OCI-LY3 (cell line): ENCODE results near the gene PTCD2.

Source experiments
- CTCF ChIP-seq: fragments of 200-600, 300-600 bp; sonication (generic); IDR thresholded peaks from 2 replicates; pipeline ENCODE4 v1.5.1; 2014; ENCODE audit warnings: antibody characterized with exemption, low read length, low read depth
- EZH2phosphoT487 ChIP-seq: fragments of 200-600 bp; shearing (Covaris generic); IDR thresholded peaks from 2 replicates; pipeline ENCODE4 v1.6.1; 2018; ENCODE audit warnings: antibody characterized with exemption, mixed run types, low read depth

DNA sequence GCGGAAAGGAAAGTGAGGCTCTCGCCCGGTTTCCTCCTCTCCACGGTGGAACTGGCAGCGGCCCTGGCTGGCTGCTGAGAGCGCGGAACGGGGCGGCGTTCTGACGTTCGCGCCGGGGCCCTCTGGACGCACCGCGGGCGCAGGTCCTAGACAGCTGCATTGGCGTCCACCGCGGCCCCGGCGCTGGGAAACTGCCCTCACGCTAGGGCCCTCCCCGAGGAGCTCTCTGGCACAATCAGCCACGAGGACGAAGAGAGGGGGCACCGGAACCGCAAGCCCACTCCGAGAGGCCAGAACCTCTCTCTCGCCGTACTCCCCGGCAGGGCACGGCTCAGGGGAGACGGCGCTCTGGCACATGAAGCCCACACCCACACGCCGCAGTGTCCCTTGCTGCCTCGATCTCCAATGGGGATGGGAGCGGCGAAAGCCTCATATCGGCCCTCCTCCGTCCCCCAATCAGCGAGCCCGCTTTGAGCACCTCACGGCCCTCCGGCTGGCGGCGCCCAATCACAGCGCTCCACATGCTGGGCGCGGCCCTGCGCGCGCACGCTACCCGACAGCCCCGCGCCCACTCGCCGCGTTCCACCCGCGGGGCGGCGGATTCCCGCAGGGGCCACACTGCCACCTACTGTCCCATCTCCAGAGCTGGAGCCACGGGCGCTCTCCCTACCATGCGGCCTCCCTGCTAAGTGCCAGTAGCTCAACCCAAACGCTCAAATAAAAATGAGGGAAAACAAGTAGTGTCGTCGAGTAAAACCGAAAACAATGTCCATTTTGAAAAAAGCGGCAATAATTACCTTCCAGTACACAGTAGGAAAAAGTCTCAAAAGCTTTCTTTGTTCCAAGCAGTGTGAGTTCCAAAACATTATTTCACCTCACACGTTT lies 12.0 kb upstream of the PTCD2 start:
- TF ChIP-seq CTCF = peak; percentile 65
- TF ChIP-seq EZH2phosphoT487 = no peak
